Measurements from ENCODE around the gene CYP39A1. TPM values are rescaled to one million over a fixed set of nuclear protein-coding genes. Genes with fewer than 3 reads are reported as not detected.

The CYP39A1 gene
- total and polyA plus RNA-seq, 10 of the 15 experiments (the other 5 are each of a cell fraction or from before 2014, with no cell fraction given): not detected

DNA sequence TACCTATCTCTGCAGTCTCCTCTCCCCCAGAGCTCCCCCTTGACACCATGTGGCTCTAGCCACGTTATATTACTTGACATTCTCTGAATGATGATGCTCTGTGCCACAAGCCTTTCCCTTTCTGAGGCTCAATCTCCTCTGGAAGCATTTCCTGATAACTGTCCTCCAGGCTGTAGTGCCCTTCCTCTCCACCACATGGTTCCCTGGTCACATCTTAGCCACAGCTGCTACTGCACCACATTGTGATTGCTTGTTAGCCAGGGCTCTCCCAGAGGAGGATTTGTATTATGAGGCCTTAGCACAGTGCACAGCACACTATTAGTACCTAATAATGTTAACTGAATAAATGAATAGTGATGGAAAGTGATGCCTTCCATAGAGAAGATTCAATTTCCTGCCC is 97.5 kb downstream of the CYP39A1 start (continued):
- no peak for TF ChIP-seq EP300 (IDR thresholded peaks at IDR 0.05; ENCODE audit: borderline replicate concordance in 1 of 2, control insufficient read depth in 1 of 2, low read depth in 2 of 2, low read length in 2 of 2)
- TF ChIP-seq, protein P1, sequence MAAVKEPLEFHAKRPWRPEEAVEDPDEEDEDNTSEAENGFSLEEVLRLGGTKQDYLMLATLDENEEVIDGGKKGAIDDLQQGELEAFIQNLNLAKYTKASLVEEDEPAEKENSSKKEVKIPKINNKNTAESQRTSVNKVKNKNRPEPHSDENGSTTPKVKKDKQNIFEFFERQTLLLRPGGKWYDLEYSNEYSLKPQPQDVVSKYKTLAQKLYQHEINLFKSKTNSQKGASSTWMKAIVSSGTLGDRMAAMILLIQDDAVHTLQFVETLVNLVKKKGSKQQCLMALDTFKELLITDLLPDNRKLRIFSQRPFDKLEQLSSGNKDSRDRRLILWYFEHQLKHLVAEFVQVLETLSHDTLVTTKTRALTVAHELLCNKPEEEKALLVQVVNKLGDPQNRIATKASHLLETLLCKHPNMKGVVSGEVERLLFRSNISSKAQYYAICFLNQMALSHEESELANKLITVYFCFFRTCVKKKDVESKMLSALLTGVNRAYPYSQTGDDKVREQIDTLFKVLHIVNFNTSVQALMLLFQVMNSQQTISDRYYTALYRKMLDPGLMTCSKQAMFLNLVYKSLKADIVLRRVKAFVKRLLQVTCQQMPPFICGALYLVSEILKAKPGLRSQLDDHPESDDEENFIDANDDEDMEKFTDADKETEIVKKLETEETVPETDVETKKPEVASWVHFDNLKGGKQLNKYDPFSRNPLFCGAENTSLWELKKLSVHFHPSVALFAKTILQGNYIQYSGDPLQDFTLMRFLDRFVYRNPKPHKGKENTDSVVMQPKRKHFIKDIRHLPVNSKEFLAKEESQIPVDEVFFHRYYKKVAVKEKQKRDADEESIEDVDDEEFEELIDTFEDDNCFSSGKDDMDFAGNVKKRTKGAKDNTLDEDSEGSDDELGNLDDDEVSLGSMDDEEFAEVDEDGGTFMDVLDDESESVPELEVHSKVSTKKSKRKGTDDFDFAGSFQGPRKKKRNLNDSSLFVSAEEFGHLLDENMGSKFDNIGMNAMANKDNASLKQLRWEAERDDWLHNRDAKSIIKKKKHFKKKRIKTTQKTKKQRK (IDR thresholded peaks at IDR 0.05; ENCODE audit: low read depth, low read length): no peak
- no peak for TF ChIP-seq BCL11A (IDR thresholded peaks at IDR 0.05; ENCODE audit: low read depth, low read length)
- TF ChIP-seq, protein P2, sequence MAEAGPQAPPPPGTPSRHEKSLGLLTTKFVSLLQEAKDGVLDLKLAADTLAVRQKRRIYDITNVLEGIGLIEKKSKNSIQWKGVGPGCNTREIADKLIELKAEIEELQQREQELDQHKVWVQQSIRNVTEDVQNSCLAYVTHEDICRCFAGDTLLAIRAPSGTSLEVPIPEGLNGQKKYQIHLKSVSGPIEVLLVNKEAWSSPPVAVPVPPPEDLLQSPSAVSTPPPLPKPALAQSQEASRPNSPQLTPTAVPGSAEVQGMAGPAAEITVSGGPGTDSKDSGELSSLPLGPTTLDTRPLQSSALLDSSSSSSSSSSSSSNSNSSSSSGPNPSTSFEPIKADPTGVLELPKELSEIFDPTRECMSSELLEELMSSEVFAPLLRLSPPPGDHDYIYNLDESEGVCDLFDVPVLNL (IDR thresholded peaks at IDR 0.05; ENCODE audit: low read depth, low read length): no peak
- no peak for TF ChIP-seq JUNB (IDR thresholded peaks at IDR 0.05)
- TF ChIP-seq IKZF1 (conservative IDR thresholded peaks at IDR 0.05): no peak

DNA sequence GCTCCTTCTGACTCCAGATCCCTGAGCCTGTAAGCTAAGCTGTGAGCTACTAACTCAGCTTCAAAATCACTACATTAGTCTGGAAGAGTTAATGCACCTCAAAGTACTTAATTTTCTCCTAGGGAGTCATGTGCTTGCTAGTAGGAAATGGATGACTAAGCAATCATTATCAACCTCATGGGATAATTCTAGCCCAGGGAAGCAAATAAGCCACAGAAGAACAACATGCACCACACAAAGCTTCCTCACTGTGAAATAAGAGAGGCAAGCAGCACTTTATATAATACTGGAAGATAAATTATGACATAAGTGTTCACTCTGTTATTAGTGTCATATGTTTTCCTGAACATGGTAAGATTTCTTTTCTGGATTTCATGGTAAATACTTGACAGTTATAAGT is 103.5 kb downstream of the CYP39A1 start:
- Histone ChIP-seq H3K4me2 (ENCODE audit: control insufficient read depth, insufficient read depth) (no peak overlapping the region), H3K9ac (ENCODE audit: control insufficient read depth, insufficient read depth, low read length) (no peak overlapping the region), H3K36me3 (ENCODE audit: control insufficient read depth in 2 of 2, insufficient read depth in 2 of 2, low read length in 1 of 2) (no peaks in the 10 kb centered on the region), H3K27me3 (replicated peaks in 1 of 2; ENCODE audit: control insufficient read depth in 2 of 2, insufficient read depth in 2 of 2, low read length in 1 of 2) (no peaks in the 10 kb centered on the region), H3K4me3 (no peak overlapping the region), H3K79me2 (ENCODE audit: control insufficient read depth, insufficient read depth, low read length) (no peaks in the 10 kb centered on the region), H4K20me1 (ENCODE audit: control insufficient read depth, insufficient read depth) (no peaks in the 10 kb centered on the region), H3K4me1 (ENCODE audit: control insufficient read depth, insufficient read depth, low read length) (no peaks in the 10 kb centered on the region), H3K27ac (ENCODE audit: control insufficient read depth, insufficient read depth) (no peak overlapping the region), H3K9me3 (replicated peaks; ENCODE audit: control insufficient read depth, insufficient read depth, low read length) (no peaks in the 10 kb centered on the region), H2AFZ (ENCODE audit: control insufficient read depth, low read depth, low read length) (no peak overlapping the region)
- intact Hi-C loops (cut with micrococcal nuclease; ENCODE audit: unreplicated experiment): no loop called here
- DNase-seq (ENCODE audit: low read depth, low spot score) (no peak), ATAC-seq (no peak), FAIRE-seq (no peak)
- in situ Hi-C loops (cut with MboI): no loop called here
- ChIA-PET POLR2A (no interaction called here), SMC1A (ENCODE audit: uncharacterized antibody, unreplicated experiment) (no interaction called here), RAD21 (ENCODE audit: unreplicated experiment) (no interaction called here), CTCF (interaction anchor here (0.7 to 1.7 kb wide), 2 partner anchors 9 to 14 kb away, joined by 4 read pairs; no protein-coding TSS in a partner anchor)
- TF ChIP-seq, protein P3, sequence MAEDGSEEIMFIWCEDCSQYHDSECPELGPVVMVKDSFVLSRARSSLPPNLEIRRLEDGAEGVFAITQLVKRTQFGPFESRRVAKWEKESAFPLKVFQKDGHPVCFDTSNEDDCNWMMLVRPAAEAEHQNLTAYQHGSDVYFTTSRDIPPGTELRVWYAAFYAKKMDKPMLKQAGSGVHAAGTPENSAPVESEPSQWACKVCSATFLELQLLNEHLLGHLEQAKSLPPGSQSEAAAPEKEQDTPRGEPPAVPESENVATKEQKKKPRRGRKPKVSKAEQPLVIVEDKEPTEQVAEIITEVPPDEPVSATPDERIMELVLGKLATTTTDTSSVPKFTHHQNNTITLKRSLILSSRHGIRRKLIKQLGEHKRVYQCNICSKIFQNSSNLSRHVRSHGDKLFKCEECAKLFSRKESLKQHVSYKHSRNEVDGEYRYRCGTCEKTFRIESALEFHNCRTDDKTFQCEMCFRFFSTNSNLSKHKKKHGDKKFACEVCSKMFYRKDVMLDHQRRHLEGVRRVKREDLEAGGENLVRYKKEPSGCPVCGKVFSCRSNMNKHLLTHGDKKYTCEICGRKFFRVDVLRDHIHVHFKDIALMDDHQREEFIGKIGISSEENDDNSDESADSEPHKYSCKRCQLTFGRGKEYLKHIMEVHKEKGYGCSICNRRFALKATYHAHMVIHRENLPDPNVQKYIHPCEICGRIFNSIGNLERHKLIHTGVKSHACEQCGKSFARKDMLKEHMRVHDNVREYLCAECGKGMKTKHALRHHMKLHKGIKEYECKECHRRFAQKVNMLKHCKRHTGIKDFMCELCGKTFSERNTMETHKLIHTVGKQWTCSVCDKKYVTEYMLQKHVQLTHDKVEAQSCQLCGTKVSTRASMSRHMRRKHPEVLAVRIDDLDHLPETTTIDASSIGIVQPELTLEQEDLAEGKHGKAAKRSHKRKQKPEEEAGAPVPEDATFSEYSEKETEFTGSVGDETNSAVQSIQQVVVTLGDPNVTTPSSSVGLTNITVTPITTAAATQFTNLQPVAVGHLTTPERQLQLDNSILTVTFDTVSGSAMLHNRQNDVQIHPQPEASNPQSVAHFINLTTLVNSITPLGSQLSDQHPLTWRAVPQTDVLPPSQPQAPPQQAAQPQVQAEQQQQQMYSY (CRISPR knock-in tag; IDR thresholded peaks at IDR 0.05): no peak
- TF ChIP-seq NR2C1 (IDR thresholded peaks at IDR 0.05): no peak
- TF ChIP-seq ZNF207 (IDR thresholded peaks at IDR 0.05; ENCODE audit: borderline replicate concordance): no peak
- TF ChIP-seq, protein P4, sequence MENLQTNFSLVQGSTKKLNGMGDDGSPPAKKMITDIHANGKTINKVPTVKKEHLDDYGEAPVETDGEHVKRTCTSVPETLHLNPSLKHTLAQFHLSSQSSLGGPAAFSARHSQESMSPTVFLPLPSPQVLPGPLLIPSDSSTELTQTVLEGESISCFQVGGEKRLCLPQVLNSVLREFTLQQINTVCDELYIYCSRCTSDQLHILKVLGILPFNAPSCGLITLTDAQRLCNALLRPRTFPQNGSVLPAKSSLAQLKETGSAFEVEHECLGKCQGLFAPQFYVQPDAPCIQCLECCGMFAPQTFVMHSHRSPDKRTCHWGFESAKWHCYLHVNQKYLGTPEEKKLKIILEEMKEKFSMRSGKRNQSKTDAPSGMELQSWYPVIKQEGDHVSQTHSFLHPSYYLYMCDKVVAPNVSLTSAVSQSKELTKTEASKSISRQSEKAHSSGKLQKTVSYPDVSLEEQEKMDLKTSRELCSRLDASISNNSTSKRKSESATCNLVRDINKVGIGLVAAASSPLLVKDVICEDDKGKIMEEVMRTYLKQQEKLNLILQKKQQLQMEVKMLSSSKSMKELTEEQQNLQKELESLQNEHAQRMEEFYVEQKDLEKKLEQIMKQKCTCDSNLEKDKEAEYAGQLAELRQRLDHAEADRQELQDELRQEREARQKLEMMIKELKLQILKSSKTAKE (IDR thresholded peaks at IDR 0.05; ENCODE audit: low read depth, poor library complexity, severe bottlenecking): no peak
- TF ChIP-seq ZNF274 (IDR thresholded peaks at IDR 0.05; ENCODE audit: insufficient read depth, insufficient read length): no peak
- TF ChIP-seq, protein P2 (IDR thresholded peaks at IDR 0.05; ENCODE audit: low read depth, low read length): no peak
- no TSS peak for BruUV-seq (replicated peaks)

Measured in GM12878 (cell line).